ENCODE data around the gene ATP5F1B. TPM values are rescaled to one million over a fixed set of nuclear protein-coding genes. Genes with fewer than 3 reads are reported as not detected.

Gene ATP5F1B
- 1,000 to 10,000 TPM in 1 of 3 donors, 100 to 1,000 TPM in 2; 856 to 1,271 (median 990) TPM for polyA plus RNA-seq (ENCODE audit: insufficient read length in 3 of 3)
- long read RNA-seq, donor 1, transcript ATP5F1B-208 (2 exons, 457 nt): minor isoform, 15 of 562 reads
- long read RNA-seq, donor 1, transcript ATP5F1B-201 (10 exons, 1,839 nt): major isoform, 226 of 562 reads
- long read RNA-seq, donor 1, partial matches to known transcripts: 304 of 562 reads
- long read RNA-seq, donor 1, other reads (novel, unspliced or antisense): 13 of 562 reads
- long read RNA-seq, donor 2, transcript ATP5F1B-206 (3 exons, 863 nt): minor isoform, 5 of 620 reads
- long read RNA-seq, donor 2, transcript ATP5F1B-201 (10 exons, 1,839 nt): major isoform, 195 of 620 reads
- long read RNA-seq, donor 2, transcript ATP5F1B-208 (2 exons, 457 nt): minor isoform, 31 of 620 reads
- long read RNA-seq, donor 2, partial matches to known transcripts: 381 of 620 reads
- long read RNA-seq, donor 2, other reads (novel, unspliced or antisense): 8 of 620 reads
- long read RNA-seq, donor 3, transcript ATP5F1B-201 (10 exons, 1,839 nt): major isoform, 335 of 1,295 reads
- long read RNA-seq, donor 3, transcript ATP5F1B-206 (3 exons, 863 nt): minor isoform, 6 of 1,295 reads
- long read RNA-seq, donor 3, transcript ATP5F1B-208 (2 exons, 457 nt): minor isoform, 36 of 1,295 reads
- long read RNA-seq, donor 3, partial matches to known transcripts: 890 of 1,295 reads
- long read RNA-seq, donor 3, other reads (novel, unspliced or antisense): 28 of 1,295 reads
- long read RNA-seq, donor 4, transcript ATP5F1B-208 (2 exons, 457 nt): minor isoform, 30 of 887 reads
- long read RNA-seq, donor 4, transcript ATP5F1B-201 (10 exons, 1,839 nt): major isoform, 173 of 887 reads
- long read RNA-seq, donor 4, partial matches to known transcripts: 676 of 887 reads
- long read RNA-seq, donor 4, other reads (novel, unspliced or antisense): 5 of 887 reads
- long read RNA-seq, donor 5: 0 reads
- long read RNA-seq, donor 6, transcript ATP5F1B-208 (2 exons, 457 nt): minor isoform, 40 of 629 reads
- long read RNA-seq, donor 6, transcript ATP5F1B-201 (10 exons, 1,839 nt): major isoform, 162 of 629 reads
- long read RNA-seq, donor 6, partial matches to known transcripts: 424 of 629 reads
- long read RNA-seq, donor 6, other reads (novel, unspliced or antisense): 0 of 629 reads
- long read RNA-seq, donor 7, transcript ATP5F1B-208 (2 exons, 457 nt): minor isoform, 48 of 1,094 reads
- long read RNA-seq, donor 7, transcript ATP5F1B-206 (3 exons, 863 nt): minor isoform, 13 of 1,094 reads
- long read RNA-seq, donor 7, transcript ATP5F1B-201 (10 exons, 1,839 nt): major isoform, 271 of 1,094 reads
- long read RNA-seq, donor 7, partial matches to known transcripts: 748 of 1,094 reads
- long read RNA-seq, donor 7, other reads (novel, unspliced or antisense): 14 of 1,094 reads
- long read RNA-seq, donor 8, transcript ATP5F1B-206 (3 exons, 863 nt): minor isoform, 9 of 1,438 reads
- long read RNA-seq, donor 8, transcript ATP5F1B-201 (10 exons, 1,839 nt): major isoform, 380 of 1,438 reads
- long read RNA-seq, donor 8, transcript ATP5F1B-208 (2 exons, 457 nt): minor isoform, 79 of 1,438 reads
- long read RNA-seq, donor 8, partial matches to known transcripts: 947 of 1,438 reads
- long read RNA-seq, donor 8, other reads (novel, unspliced or antisense): 23 of 1,438 reads
- long read RNA-seq, donor 9, transcript ATP5F1B-208 (2 exons, 457 nt): minor isoform, 26 of 801 reads
- long read RNA-seq, donor 9, transcript ATP5F1B-201 (10 exons, 1,839 nt): major isoform, 211 of 801 reads
- long read RNA-seq, donor 9, partial matches to known transcripts: 560 of 801 reads
- long read RNA-seq, donor 9, other reads (novel, unspliced or antisense): 0 of 801 reads
- long read RNA-seq, donor 10, transcript ATP5F1B-206 (3 exons, 863 nt): minor isoform, 6 of 1,011 reads
- long read RNA-seq, donor 10, transcript ATP5F1B-208 (2 exons, 457 nt): minor isoform, 45 of 1,011 reads
- long read RNA-seq, donor 10, transcript ATP5F1B-201 (10 exons, 1,839 nt): major isoform, 253 of 1,011 reads
- long read RNA-seq, donor 10, partial matches to known transcripts: 698 of 1,011 reads
- long read RNA-seq, donor 10, other reads (novel, unspliced or antisense): 8 of 1,011 reads
- long read RNA-seq, donor 11, transcript ATP5F1B-201 (10 exons, 1,839 nt): major isoform, 165 of 812 reads
- long read RNA-seq, donor 11, transcript ATP5F1B-208 (2 exons, 457 nt): minor isoform, 12 of 812 reads
- long read RNA-seq, donor 11, partial matches to known transcripts: 628 of 812 reads
- long read RNA-seq, donor 11, other reads (novel, unspliced or antisense): 5 of 812 reads
- long read RNA-seq, donor 12, transcript ATP5F1B-201 (10 exons, 1,839 nt): major isoform, 94 of 265 reads
- long read RNA-seq, donor 12, transcript ATP5F1B-208 (2 exons, 457 nt): minor isoform, 20 of 265 reads
- long read RNA-seq, donor 12, partial matches to known transcripts: 151 of 265 reads
- long read RNA-seq, donor 12, other reads (novel, unspliced or antisense): 0 of 265 reads
- long read RNA-seq, donor 13: 0 reads
- long read RNA-seq, donor 14, transcript ATP5F1B-201 (10 exons, 1,839 nt): major isoform, 221 of 752 reads
- long read RNA-seq, donor 14, transcript ATP5F1B-208 (2 exons, 457 nt): minor isoform, 21 of 752 reads
- long read RNA-seq, donor 14, partial matches to known transcripts: 490 of 752 reads
- long read RNA-seq, donor 14, other reads (novel, unspliced or antisense): 20 of 752 reads
- long read RNA-seq, donor 15, transcript ATP5F1B-201 (10 exons, 1,839 nt): major isoform, 103 of 375 reads
- long read RNA-seq, donor 15, transcript ATP5F1B-208 (2 exons, 457 nt): minor isoform, 9 of 375 reads
- long read RNA-seq, donor 15, partial matches to known transcripts: 261 of 375 reads
- long read RNA-seq, donor 15, other reads (novel, unspliced or antisense): 0 of 375 reads
- long read RNA-seq, donor 16, transcript ATP5F1B-208 (2 exons, 457 nt): minor isoform, 50 of 2,549 reads
- long read RNA-seq, donor 16, transcript ATP5F1B-206 (3 exons, 863 nt): minor isoform, 6 of 2,549 reads
- long read RNA-seq, donor 16, transcript ATP5F1B-201 (10 exons, 1,839 nt): major isoform, 479 of 2,549 reads
- long read RNA-seq, donor 16, partial matches to known transcripts: 1,971 of 2,549 reads
- long read RNA-seq, donor 16, other reads (novel, unspliced or antisense): 43 of 2,549 reads

DNA sequence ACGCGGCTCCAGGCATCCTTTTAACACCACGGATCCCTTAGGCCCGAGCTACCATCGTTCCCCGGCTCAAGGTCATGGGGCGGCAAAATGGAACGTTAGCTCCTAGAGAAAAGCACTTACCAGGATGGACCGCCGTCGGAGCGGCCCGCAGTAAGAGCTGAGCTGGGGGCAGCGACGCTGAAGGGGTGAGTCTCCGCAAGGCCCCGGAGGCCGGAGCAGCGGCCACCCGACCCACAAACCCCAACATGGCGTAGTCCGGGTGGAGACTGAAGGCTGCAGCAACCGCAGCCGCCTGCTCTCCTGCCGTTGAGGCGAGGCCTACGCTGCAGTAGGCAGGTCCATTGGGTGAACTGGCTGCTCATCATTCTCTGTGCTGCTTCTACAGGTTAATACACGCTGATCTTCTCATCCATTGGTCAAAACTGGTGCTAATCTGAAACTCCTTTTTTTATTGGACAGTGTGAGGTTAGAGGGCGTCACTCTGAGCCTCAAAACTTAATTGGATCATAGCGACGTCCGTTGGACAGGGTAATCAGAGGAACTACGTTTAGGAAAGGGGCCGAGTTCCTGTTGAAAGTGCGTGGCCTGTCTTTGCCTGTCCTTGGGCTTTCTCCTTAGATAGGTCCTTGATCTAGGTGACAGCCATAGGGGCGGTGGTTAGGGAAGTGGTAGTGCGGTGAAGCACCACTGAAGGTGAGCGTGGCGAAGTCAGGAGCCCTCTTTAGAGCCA lies at the start of gene ATP5F1B:
Gene ATP5F1B (minus strand): TSS at position 268 of the 730 bp plus-strand sequence. CDS start 21 bp downstream, at position 247.
- DNase-seq (ENCODE audit: extremely low read depth in 1 of 11, low read depth in 9 of 11, low spot score in 4 of 11): peak; percentile 96 to 100 (median 99)

DNA sequence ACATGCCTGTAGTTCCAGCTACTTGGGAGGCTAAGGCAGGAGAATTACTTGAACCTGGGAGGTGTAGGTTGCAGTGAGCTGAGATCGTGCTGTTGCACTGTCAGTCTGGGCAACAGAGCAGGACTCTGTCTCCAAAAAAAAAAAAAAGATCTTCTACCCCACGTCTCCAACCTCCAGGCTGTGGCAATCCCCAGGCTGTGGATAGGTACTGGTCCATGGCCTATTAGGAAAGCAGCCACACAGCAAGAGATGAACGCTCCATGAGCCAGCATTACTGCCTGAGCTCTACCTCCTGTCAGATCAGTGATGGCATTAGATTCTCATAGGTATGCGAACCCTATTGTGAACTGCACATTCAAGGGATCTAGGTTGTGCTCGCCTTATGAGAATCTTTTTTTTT lies 48.4 kb upstream of the ATP5F1B start:
- DNase-seq (ENCODE audit: extremely low read depth in 1 of 11, low read depth in 9 of 11, low spot score in 4 of 11): no peak

DNA sequence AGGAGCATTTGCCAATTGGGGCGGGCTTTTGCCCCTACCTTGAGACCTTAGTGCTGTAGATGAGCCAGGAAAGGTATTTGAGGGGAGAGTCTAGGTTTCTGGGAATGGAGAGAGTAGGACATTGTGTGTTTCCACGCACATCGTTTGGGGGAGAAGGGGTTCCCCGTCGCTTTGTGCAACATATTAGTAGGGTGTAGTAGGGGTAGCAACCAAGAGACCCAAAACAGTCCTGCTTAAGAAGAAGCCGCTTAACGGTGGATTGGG lies 43.0 kb upstream of the ATP5F1B start:
- no peak for DNase-seq (ENCODE audit: extremely low read depth in 1 of 11, low read depth in 9 of 11, low spot score in 4 of 11)

DNA sequence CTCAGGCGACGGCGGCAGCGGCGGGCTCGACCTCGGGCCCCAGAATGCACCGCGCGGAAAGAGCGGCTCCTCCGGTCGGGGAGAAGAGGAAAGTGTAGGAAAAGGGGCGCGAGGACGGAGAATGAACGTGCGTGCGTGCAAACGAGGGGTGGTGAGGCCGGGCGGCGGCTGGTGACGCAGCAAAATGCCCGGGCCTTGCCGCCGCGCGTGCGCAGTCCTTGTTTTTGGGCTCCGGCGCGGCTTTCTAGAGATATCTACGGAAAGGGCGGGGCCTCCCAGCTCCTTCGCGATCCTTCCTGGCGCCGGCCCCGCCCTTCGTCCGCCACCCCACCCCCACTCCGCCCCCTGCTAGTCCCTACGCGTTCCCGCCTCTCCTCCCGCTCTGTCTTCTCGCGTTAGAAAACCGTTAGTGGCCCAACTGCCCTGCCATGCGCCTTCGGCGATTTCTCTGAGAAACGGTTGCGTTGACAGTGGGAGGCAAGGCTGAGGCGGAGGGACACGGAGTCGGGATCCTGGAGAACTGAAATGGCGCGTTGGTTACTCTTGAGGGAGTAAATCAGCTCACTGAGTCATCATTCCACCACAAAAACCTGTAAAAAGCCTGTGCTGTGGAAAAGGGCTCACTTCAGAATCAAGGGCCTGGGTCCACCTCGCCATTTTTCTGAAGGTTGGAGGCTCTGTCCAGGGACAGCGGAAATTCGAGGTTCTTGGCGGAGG lies 42.5 kb upstream of the ATP5F1B start, which contains the start of gene PTGES3:
Gene PTGES3 (minus strand): TSS at position 156 of the 717 bp plus-strand sequence. CDS start 285 bp downstream, outside the sequence.
- DNase-seq (ENCODE audit: extremely low read depth in 1 of 11, low read depth in 9 of 11, low spot score in 4 of 11): peak; percentile 92 to 99 (median 97)

GRCh38 chr12:56687223-56688128 lies 41.7 kb upstream of the ATP5F1B start:
- DNase-seq (ENCODE audit: extremely low read depth in 1 of 11, low read depth in 9 of 11, low spot score in 4 of 11): peak in 8 of 11 donors; percentile 8 to 39 (median 30)

DNA sequence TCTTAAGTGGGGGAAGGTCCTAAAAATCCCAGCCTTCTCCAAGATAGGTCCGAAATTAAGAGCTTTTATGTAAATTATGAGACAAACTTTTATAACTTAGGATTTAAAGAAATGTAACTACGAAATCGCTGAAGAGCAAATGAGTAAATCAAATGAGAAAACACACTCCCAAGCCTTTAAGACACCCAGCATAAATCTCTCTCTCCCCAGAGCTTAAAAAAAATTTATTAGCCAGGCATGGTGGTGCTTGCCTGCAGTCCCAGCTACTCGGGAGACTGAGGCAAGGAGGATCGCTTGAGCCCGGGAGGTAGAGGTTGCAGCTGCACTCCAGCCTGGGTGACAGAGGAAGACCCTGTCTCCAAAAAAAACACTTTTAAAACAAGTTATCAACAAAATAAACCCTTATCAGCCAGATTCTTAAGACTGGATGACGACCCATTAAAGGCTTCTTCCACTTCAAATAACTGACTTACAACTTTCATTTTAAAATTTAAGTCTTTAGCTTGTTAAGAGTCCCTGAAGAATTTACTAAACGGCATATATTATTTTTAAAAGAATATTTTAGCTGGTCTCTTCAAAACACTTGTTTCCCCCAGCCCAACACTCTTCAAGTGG lies 39.1 kb upstream of the ATP5F1B start:
- peak in 6 of 11 donors; percentile 12 to 35 (median 18) for DNase-seq (ENCODE audit: extremely low read depth in 1 of 11, low read depth in 9 of 11, low spot score in 4 of 11)

DNA sequence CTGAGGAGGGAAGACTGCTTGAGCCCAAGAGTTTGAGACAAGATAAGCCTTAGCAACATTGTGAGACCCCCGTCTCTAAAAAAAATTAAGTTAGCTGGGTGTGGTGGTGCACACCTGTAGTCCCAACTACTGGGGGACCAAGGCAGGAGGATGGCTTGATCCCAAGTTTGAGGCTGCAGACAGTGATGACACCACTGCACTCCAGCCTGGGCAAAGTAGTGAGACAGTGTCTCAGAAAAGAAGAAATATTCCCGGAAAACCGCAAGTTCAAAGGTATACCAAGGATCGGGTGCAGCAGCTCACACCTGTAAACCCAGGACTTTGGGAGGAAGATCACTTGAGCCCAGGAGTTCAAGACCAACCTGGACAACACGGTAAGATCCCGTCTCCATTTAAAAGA lies 36.5 kb upstream of the ATP5F1B start:
- no peak for DNase-seq (ENCODE audit: extremely low read depth in 1 of 11, low read depth in 9 of 11, low spot score in 4 of 11)

- DNase-seq (ENCODE audit: extremely low read depth in 1 of 11, low read depth in 9 of 11, low spot score in 4 of 11): no peak
Observed at GRCh38 chr12:56679883-56680575, 34.2 kb upstream of the ATP5F1B start.

DNA sequence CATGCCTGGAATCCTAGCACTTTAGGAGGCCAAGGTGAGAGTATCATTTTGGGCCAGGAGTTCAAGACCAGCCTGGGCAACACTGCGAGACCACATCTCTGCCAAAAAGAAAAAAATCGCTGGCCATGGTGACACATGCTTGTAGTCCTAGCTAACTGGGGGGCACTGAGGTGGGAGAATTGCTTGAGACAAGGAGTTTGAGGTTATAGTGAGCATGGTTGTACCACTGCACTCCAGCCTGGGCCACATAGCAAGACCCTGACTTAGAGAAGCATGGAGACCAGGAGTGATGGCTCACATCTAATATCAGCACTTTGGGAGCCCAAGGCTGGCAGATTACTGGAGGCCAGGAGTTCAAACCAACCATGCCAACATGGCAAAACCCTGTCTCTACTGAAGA lies 33.1 kb upstream of the ATP5F1B start:
- DNase-seq (ENCODE audit: extremely low read depth in 1 of 11, low read depth in 9 of 11, low spot score in 4 of 11): no peak

DNA sequence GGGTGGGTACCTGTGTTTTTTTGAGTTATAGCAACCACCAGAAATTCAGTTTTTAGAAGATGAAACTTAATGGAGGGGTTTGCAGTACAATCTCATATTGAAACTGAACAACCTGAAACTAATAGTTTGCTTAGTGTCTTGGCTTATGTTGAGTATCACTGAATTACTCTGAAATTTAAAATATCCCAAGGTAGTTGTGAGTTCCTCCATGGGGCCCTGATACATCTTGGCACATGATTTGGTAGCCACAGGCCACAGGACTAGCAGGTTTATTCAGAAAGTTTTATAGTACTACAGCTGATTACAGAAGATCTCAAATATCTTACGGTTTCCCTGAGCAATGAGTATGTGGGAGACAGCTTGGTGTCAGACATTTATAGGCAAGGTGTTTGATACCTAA lies 31.9 kb upstream of the ATP5F1B start:
- no peak for DNase-seq (ENCODE audit: extremely low read depth in 1 of 11, low read depth in 9 of 11, low spot score in 4 of 11)

- DNase-seq (ENCODE audit: extremely low read depth in 1 of 11, low read depth in 9 of 11, low spot score in 4 of 11): no peak
Observed at GRCh38 chr12:56676851-56677580, 31.2 kb upstream of the ATP5F1B start.

- DNase-seq (ENCODE audit: extremely low read depth in 1 of 11, low read depth in 9 of 11, low spot score in 4 of 11): no peak
Observed at GRCh38 chr12:56671608-56672007, 25.8 kb upstream of the ATP5F1B start.
